Measurements from ENCODE around the gene FAR2.

DNA sequence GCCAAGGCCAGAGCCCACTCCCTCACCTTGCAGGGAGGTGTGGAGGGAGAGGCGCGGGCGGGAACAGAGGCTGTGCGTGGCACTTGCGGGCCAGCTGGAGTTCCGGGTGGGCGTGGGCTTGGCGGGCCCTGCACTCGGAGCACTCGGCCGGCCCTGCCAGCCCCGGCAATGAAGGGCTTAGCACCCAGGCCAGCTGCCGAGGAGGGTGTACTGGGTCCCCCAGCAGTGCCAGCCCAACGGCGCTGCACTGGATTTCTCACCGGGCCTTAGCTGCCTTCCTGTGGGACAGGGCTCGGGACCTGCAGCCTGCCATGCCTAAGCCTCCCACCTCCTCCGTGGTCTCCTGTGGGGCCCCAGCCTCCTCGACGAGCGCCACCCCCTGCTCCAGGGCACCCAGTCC, 107.5 kb downstream of the FAR2 start:
- TF ChIP-seq POLR2A (IDR thresholded peaks at IDR 0.05) (no peak), EP300 (IDR thresholded peaks at IDR 0.05) (no peak)
- TF ChIP-seq, protein P1, sequence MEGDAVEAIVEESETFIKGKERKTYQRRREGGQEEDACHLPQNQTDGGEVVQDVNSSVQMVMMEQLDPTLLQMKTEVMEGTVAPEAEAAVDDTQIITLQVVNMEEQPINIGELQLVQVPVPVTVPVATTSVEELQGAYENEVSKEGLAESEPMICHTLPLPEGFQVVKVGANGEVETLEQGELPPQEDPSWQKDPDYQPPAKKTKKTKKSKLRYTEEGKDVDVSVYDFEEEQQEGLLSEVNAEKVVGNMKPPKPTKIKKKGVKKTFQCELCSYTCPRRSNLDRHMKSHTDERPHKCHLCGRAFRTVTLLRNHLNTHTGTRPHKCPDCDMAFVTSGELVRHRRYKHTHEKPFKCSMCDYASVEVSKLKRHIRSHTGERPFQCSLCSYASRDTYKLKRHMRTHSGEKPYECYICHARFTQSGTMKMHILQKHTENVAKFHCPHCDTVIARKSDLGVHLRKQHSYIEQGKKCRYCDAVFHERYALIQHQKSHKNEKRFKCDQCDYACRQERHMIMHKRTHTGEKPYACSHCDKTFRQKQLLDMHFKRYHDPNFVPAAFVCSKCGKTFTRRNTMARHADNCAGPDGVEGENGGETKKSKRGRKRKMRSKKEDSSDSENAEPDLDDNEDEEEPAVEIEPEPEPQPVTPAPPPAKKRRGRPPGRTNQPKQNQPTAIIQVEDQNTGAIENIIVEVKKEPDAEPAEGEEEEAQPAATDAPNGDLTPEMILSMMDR (IDR thresholded peaks at IDR 0.05) = no peak

All from upper lobe of left lung (tissue), 4 donors.